IPS DF 6.9 (cell line): ENCODE data around the gene CHRNB1.

Experiments
- DNase-seq: peaks from one replicate; pipeline ENCODE4 v3.0.0-alpha.2; 2013; ENCODE audit warnings: low read depth, low spot score
- H3K27ac ChIP-seq: one replicate; pipeline ENCODE4 v1.5.1; 2013; ENCODE audit warnings: low read length, control low read depth
- H3K27me3 ChIP-seq: 2 replicates; pipeline ENCODE4 v1.6.1; 2013; ENCODE audit warnings: mild to moderate bottlenecking, low read length; ENCODE audit not compliant: control insufficient read depth, insufficient read depth
- H3K36me3 ChIP-seq: 2 replicates; pipeline ENCODE4 v1.6.1; 2013; ENCODE audit warnings: low read length; ENCODE audit not compliant: control insufficient read depth, insufficient read depth
- H3K4me1 ChIP-seq: 2 replicates; pipeline ENCODE4 v1.6.1; 2013; ENCODE audit warnings: low read length; ENCODE audit not compliant: control insufficient read depth, insufficient read depth
- H3K4me3 ChIP-seq: 2 replicates; pipeline ENCODE4 v1.5.1; 2013; ENCODE audit warnings: mild to moderate bottlenecking, low read length
- H3K9me3 ChIP-seq: 2 replicates; pipeline ENCODE4 v1.6.1; 2013; ENCODE audit warnings: low read length, inconsistent platforms; ENCODE audit not compliant: control insufficient read depth, insufficient read depth
- WGBS: extraction: QIAGEN DNeasy Blood & Tissue Kit; methylation state at CpG from one replicate; pipeline ENCODE4 v1.1.7; 2013; ENCODE audit warnings: mixed read lengths, missing lambda C conversion rate; ENCODE audit not compliant: insufficient read length, insufficient coverage; 5-methylcytosine and 5-hydroxymethylcytosine counted together

Gene CHRNB1

DNA sequence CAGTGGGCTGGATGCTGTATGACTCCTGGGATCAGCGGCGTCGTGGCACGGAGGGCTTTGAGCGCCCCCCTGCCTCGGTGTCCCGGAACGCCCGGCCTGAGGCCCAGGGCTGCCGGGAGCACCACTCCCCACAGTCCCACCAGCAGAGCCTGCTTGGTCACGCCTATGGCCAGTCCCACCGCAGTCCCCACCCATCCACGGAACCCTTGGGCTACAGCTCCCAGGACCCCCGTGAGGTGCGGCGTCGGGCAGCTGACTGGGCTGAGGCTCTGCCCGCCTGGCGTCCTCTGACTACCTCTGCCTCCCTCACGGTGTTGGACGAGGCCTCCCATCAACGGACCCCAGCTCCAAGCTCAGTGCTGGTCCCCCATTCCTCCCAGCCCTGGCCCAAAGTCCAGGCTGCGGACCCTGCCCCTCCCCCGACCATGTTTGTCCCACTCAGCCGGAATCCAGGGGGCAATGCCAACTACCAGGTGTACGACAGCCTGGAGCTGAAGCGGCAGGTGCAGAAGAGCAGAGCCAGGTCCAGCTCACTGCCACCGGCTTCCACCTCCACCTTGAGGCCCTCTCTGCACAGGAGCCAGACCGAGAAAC is 17.9 kb upstream of the CHRNB1 start:
- no peaks in the 10 kb centered on the region for H3K36me3 ChIP-seq
- no CpG with 5 or more reads among the region's 29 CpGs for WGBS

DNA sequence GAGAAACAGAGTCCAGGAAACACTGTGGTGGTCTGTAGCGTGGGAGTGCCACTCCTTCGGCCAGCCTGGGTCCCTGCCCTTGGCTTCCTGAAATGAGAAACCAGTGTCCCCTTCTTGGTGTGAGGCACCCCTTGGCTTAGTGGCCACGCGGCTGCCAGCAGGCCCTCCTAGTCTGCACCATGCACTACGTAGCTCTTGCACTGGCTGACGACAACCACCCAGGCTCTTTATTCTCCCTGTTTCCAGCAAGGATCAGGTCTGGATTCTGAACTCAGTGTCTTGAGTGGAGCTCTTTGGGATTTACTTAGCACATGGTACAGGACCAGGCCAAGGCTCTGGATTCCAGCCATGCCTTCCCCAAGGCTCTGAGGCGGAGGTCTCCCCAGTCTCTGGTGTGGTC is 17.3 kb upstream of the CHRNB1 start:
- Histone ChIP-seq H3K36me3 (no peaks in the 10 kb centered on the region), H3K4me1 (no peaks in the 10 kb centered on the region), H3K27ac (no peak overlapping the region), H3K27me3 (no peaks in the 10 kb centered on the region), H3K9me3 (no peaks in the 10 kb centered on the region), H3K4me3 (no peak overlapping the region)
- no CpG with 5 or more reads among the region's 7 CpGs for whole genome bisulfite sequencing
- no peak for DNase-seq

More for the DNA sequence above, 17.9 kb upstream of the CHRNB1 start:
- H3K4me3 ChIP-seq = no peak overlapping the region
- no peaks in the 10 kb centered on the region for H3K9me3 ChIP-seq
- H3K27ac ChIP-seq = no peak overlapping the region
- no peak for DNase-seq
- no peaks in the 10 kb centered on the region for H3K27me3 ChIP-seq
- no peaks in the 10 kb centered on the region for H3K4me1 ChIP-seq

DNA sequence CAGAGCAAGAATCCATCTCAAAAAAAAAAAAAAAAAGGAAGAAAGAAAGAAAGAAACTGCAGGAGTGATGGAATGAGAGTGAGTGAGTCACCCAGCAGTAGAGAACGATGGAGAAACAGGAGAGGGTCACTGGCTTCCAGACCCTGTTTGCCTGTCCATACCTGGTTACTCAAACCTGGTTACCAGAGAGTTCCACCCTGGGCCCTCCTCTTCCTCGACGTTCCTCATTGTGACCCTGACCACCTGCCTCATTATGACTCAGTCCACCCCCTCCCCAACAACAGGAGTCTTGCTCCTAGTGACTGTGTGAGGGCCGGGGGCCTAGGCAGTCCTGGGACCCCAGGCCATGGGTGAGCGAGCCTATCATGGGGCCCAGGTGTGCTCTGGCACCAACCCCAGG is 16.3 kb upstream of the CHRNB1 start, which contains the start of gene SPEM3:
TSS of gene SPEM3 (plus strand) at position 301 of the 400 bp plus-strand sequence. CDS start at position 347, 46 bp downstream.
- no peak within 1 kb of the TSS for H3K27ac ChIP-seq
- H3K36me3 ChIP-seq = no peaks in the 10 kb centered on the region
- H3K4me1 ChIP-seq = no peaks in the 10 kb centered on the region
- H3K4me3 ChIP-seq = no peak within 1 kb of the TSS
- no peaks in the 10 kb centered on the region for H3K27me3 ChIP-seq
- H3K9me3 ChIP-seq = no peaks in the 10 kb centered on the region
- WGBS = no CpG with 5 or more reads among the region's 5 CpGs
- no peak for DNase-seq

DNA sequence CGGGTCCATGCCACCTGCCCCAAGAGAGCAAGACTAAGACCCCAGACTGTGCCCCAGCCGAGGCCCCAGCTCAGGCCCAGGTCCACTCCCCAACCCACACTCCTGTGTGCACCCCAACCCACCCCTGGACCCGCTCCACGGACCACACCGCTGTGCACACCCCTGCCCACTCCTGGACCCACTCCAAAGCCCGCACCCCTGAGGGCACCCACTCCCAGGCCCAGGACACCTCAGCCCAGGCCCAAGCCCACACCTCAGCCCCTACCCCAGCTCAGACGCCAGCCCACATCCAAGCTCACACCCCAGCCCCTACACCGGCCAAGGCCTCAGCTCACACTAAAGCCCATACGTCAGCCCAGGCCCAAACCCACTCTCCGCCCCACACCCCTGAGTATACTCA is 15.1 kb upstream of the CHRNB1 start:
- no CpG with 5 or more reads among the region's 10 CpGs for WGBS
- no peaks in the 10 kb centered on the region for H3K9me3 ChIP-seq
- H3K4me3 ChIP-seq = no peak overlapping the region
- H3K27ac ChIP-seq = no peak overlapping the region
- H3K36me3 ChIP-seq = no peaks in the 10 kb centered on the region
- H3K4me1 ChIP-seq = no peaks in the 10 kb centered on the region
- no peaks in the 10 kb centered on the region for H3K27me3 ChIP-seq
- no peak for DNase-seq

DNA sequence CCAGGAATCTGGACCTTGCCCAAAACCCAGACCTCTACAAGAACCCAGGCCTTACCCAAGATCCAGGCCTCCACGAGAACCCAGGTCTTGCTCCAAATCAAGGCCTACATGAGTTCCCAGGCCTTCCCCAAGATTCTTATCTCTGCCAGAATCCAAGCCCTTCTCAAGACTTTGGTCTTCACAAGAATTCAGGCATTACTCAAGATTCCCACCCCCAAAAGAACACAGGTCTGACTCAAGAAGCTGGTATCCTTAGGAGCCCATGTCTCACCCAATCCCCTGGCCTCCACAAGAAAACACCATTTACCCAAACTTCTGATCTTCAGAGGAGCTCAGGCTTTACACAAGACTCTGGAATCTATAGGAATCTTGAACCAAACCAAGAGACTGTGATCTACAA is 13.6 kb upstream of the CHRNB1 start:
- Histone ChIP-seq H3K36me3 (no peaks in the 10 kb centered on the region), H3K4me3 (no peak overlapping the region), H3K9me3 (no peaks in the 10 kb centered on the region), H3K27me3 (no peaks in the 10 kb centered on the region), H3K4me1 (no peaks in the 10 kb centered on the region), H3K27ac (no peak overlapping the region)
- no peak for DNase-seq
- WGBS = no CpG with 5 or more reads among the region's 1 CpG

DNA sequence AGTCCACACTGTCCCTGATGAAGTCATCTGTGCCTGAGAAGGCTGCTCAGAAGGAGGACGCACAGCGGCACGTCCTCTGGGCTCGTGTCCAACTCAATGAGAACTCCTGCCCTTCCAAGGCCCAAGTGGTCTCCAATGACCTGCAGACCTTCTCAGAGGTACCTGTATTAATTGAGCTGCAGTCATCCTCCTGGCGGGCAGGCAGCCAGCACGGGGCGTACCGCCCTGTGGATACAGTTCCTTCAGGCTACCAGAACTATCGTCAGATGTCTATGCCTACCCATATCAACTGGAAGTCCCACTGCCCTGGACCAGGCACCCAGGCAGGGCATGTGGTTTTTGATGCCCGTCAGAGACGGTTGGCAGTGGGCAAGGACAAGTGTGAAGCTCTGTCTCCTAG is 12.6 kb upstream of the CHRNB1 start:
- WGBS = no CpG with 5 or more reads among the region's 11 CpGs
- H3K4me3 ChIP-seq = no peak overlapping the region
- no peaks in the 10 kb centered on the region for H3K36me3 ChIP-seq
- H3K4me1 ChIP-seq = no peaks in the 10 kb centered on the region
- no peaks in the 10 kb centered on the region for H3K9me3 ChIP-seq
- DNase-seq = no peak
- no peaks in the 10 kb centered on the region for H3K27me3 ChIP-seq
- no peak overlapping the region for H3K27ac ChIP-seq

DNA sequence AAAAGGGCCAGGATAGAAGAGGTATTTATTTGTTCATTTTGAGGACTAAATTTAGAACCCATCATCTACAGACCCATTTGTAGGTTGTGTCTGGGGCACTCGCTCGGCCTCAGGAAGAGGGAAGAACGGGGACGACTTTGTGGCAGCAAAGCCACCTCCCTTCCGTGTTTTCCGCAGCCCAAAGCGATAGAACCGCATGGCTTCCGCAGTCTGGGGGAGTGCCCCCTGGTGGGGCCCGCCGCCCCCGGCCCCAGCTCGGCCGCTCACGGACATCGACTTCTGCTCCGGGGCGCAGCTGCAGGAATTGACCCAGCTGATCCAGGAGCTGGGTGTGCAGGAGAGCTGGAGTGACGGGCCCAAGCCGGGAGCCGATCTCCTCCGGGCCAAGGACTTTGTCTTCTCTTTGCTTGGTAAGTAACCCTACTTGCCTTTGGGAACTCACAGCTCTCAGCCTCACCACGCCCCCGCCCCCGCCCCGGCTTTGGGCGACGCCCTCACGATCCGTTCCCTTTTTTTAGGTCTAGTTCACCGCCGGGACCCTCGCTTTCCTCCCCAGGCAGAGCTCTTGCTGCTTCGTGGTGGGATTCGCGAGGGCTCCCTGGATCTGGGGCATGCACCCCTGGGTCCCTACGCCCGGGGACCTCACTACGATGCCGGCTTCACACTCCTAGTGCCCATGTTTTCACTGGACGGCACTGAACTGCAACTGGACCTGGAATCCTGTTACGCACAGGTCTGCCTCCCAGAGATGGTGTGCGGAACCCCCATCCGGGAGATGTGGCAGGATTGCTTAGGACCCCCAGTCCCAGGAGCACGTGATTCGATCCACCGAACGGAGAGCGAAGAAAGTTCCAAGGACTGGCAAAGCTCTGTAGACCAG is 8.9 kb upstream of the CHRNB1 start:
- Histone ChIP-seq H3K27ac (no peak overlapping the region), H3K4me1 (no peaks in the 10 kb centered on the region), H3K9me3 (no peaks in the 10 kb centered on the region), H3K27me3 (no peaks in the 10 kb centered on the region; the same call in 1 of the 2 replicates), H3K4me3 (peak overlapping the region; percentile 65; the same call in 1 of the 2 replicates), H3K36me3 (no peaks in the 10 kb centered on the region)
- no CpG with 5 or more reads among the region's 49 CpGs for WGBS
- DNase-seq = no peak

DNA sequence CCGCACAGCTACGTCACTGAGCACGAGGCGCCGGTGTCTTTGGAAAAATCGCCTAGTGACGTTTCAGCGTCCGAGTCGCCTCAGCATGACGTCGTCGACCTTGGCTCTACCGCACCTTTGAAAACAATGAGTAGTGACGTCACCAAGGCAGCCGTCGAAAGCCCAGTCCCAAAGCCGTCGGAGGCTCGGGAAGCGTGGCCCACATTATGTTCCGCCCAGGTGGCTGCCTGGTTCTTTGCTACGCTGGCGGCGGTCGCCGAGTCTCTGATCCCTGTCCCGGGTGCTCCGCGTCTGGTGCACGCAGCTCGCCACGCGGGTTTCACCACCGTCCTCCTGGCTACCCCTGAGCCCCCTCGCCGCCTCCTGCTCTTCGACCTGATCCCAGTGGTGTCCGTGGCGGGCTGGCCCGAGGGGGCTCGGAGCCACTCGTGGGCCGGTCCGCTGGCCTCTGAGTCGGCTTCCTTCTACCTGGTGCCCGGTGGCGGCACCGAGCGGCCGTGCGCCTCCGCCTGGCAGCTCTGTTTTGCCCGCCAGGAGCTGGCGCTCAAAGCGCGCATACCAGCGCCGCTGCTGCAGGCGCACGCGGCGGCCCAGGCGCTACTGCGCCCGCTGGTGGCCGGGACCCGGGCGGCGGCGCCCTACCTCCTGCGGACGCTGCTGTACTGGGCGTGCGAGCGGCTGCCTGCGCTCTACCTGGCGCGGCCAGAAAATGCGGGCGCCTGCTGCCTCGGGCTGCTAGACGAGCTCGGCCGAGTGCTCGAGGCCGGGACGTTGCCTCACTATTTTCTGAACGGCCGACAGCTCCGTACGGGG is 8.1 kb upstream of the CHRNB1 start:
- no peaks in the 10 kb centered on the region for H3K4me1 ChIP-seq
- H3K27ac ChIP-seq = no peak overlapping the region
- DNase-seq = no peak

DNA sequence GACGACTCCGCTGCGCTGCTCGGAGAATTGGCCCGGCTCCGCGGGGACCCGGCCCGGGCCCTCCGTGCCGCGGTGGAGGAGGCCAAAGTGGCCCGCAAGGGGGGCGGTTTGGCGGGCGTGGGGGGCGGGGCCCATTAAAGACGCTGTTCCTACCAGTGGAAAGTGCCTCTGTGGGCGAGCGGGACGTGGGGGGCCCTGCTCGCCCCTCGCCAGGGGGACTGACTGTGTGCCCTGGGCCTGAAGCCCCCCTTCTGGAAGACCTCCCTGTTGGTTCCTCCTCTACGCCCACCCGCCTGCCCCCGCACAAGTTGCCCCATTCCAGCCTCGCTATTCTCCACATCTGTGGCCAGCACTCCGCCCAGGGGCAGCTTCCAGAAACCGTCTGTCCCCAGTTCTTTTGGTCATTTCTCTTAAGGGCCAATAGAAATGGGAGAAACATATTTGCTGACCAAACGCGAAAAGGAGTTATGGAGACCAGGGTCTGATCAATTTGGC is 7.4 kb upstream of the CHRNB1 start:
- no peaks in the 10 kb centered on the region for H3K36me3 ChIP-seq
- no CpG with 5 or more reads among the region's 31 CpGs for WGBS
- H3K4me3 ChIP-seq = peak overlapping the region; percentile 65; the same call in 1 of the 2 replicates
- no peaks in the 10 kb centered on the region; the same call in 1 of the 2 replicates for H3K27me3 ChIP-seq
- DNase-seq = no peak
- no peaks in the 10 kb centered on the region for H3K4me1 ChIP-seq
- H3K9me3 ChIP-seq = no peaks in the 10 kb centered on the region
- no peak overlapping the region for H3K27ac ChIP-seq

More for the DNA sequence above, 8.1 kb upstream of the CHRNB1 start:
- Histone ChIP-seq H3K36me3 (no peaks in the 10 kb centered on the region), H3K9me3 (no peaks in the 10 kb centered on the region), H3K4me3 (peak overlapping the region; percentile 65; the same call in 1 of the 2 replicates), H3K27me3 (no peaks in the 10 kb centered on the region; the same call in 1 of the 2 replicates)
- WGBS = no CpG with 5 or more reads among the region's 92 CpGs
